ENCODE data around the gene MRPL10. TPM values are rescaled to one million over a fixed set of nuclear protein-coding genes. Genes with fewer than 3 reads are reported as not detected.

Gene MRPL10
- total and polyA plus RNA-seq, 2 experiments from 2014 or later = 50.2 to 74.7 TPM

DNA sequence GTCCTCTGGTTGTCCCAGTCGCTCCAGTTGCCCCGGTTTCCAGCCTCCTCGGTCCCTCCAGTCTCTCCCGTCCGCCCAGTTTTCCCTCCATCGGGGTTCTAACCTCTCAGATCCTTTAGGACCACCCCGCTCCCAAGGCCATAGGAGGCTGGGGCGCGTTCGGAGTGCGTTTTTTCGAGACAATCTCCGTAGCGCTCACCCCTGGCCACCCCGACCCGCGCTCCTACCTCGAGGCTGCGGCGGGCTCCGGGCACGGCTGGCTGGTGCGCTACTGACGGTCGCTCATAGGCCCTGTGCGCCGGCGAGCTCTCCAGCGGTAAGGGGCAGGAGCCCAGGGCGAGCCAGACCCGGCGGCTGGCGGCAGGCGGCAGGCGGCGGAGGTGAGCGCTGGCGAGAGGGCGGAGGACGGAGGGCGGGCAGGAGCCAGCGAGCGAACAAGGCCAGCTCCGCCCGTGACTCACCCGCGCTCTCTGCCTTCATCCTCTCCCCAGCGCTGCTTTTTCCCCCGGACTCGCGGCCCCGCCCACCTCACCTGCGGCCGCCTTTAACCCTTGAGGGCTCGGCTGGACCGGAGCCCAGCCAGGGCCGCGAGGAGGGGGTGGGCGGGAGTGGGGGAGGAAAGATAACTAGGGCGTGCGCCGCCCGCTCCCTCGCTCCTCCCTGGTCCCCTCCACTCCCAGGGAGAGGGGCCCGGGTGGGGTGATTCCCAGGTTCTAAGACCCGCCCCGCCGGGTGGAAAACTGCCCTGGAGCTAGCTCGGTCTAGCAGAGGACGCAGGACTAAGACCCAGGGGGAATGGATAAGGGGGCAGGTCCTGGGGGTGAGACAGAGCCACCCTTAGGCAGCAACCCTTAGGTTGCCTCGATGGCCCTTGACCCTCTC is 19.6 kb upstream of the MRPL10 start, which contains the start of gene SP6:
Gene SP6, minus strand, starts transcription at position 472 of the 882 bp plus-strand sequence. CDS start 2,734 bp downstream, outside the sequence.
- H3K4me3 ChIP-seq = peak within 1 kb of the TSS; percentile 58
- H3K4me1 Mint-ChIP-seq = peaks cover 40% of the 10 kb centered on the region
- H3K4me3 Mint-ChIP-seq = peak within 1 kb of the TSS; percentile 77
- H3K9me2 ChIP-seq (ENCODE audit: insufficient read depth) = no peaks in the 10 kb centered on the region
- peaks cover 4% of the 10 kb centered on the region for H4K20me1 ChIP-seq (replicated peaks; ENCODE audit: insufficient read depth)
- DNase-seq (ENCODE audit: low spot score) (peak; percentile 93), ATAC-seq (peak; percentile 59)
- H3K27ac ChIP-seq (ENCODE audit: low read depth) = no peak within 1 kb of the TSS
- no peak within 1 kb of the TSS for H3K27ac Mint-ChIP-seq
- H3K79me2 ChIP-seq (replicated peaks; ENCODE audit: insufficient read depth) = no peaks in the 10 kb centered on the region
- peak within 1 kb of the TSS; percentile 96 for H2AFZ ChIP-seq
- peak within 1 kb of the TSS; percentile 96 for H3K4me2 ChIP-seq
- no peaks in the 10 kb centered on the region for H3K9me3 Mint-ChIP-seq
- TF ChIP-seq, protein P1, sequence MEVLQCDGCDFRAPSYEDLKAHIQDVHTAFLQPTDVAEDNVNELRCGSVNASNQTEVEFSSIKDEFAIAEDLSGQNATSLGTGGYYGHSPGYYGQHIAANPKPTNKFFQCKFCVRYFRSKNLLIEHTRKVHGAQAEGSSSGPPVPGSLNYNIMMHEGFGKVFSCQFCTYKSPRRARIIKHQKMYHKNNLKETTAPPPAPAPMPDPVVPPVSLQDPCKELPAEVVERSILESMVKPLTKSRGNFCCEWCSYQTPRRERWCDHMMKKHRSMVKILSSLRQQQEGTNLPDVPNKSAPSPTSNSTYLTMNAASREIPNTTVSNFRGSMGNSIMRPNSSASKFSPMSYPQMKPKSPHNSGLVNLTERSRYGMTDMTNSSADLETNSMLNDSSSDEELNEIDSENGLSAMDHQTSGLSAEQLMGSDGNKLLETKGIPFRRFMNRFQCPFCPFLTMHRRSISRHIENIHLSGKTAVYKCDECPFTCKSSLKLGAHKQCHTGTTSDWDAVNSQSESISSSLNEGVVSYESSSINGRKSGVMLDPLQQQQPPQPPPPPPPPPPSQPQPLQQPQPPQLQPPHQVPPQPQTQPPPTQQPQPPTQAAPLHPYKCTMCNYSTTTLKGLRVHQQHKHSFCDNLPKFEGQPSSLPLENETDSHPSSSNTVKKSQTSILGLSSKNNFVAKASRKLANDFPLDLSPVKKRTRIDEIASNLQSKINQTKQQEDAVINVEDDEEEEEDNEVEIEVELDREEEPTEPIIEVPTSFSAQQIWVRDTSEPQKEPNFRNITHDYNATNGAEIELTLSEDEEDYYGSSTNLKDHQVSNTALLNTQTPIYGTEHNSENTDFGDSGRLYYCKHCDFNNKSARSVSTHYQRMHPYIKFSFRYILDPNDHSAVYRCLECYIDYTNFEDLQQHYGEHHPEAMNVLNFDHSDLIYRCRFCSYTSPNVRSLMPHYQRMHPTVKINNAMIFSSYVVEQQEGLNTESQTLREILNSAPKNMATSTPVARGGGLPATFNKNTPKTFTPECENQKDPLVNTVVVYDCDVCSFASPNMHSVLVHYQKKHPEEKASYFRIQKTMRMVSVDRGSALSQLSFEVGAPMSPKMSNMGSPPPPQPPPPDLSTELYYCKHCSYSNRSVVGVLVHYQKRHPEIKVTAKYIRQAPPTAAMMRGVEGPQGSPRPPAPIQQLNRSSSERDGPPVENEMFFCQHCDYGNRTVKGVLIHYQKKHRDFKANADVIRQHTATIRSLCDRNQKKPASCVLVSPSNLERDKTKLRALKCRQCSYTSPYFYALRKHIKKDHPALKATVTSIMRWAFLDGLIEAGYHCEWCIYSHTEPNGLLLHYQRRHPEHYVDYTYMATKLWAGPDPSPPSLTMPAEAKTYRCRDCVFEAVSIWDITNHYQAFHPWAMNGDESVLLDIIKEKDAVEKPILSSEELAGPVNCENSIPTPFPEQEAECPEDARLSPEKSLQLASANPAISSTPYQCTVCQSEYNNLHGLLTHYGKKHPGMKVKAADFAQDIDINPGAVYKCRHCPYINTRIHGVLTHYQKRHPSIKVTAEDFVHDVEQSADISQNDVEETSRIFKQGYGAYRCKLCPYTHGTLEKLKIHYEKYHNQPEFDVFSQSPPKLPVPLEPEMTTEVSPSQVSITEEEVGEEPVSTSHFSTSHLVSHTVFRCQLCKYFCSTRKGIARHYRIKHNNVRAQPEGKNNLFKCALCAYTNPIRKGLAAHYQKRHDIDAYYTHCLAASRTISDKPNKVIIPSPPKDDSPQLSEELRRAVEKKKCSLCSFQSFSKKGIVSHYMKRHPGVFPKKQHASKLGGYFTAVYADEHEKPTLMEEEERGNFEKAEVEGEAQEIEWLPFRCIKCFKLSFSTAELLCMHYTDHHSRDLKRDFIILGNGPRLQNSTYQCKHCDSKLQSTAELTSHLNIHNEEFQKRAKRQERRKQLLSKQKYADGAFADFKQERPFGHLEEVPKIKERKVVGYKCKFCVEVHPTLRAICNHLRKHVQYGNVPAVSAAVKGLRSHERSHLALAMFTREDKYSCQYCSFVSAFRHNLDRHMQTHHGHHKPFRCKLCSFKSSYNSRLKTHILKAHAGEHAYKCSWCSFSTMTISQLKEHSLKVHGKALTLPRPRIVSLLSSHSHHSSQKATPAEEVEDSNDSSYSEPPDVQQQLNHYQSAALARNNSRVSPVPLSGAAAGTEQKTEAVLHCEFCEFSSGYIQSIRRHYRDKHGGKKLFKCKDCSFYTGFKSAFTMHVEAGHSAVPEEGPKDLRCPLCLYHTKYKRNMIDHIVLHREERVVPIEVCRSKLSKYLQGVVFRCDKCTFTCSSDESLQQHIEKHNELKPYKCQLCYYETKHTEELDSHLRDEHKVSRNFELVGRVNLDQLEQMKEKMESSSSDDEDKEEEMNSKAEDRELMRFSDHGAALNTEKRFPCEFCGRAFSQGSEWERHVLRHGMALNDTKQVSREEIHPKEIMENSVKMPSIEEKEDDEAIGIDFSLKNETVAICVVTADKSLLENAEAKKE (CRISPR knock-in tag; IDR thresholded peaks at IDR 0.05) = no peak
- TF ChIP-seq, protein P2, sequence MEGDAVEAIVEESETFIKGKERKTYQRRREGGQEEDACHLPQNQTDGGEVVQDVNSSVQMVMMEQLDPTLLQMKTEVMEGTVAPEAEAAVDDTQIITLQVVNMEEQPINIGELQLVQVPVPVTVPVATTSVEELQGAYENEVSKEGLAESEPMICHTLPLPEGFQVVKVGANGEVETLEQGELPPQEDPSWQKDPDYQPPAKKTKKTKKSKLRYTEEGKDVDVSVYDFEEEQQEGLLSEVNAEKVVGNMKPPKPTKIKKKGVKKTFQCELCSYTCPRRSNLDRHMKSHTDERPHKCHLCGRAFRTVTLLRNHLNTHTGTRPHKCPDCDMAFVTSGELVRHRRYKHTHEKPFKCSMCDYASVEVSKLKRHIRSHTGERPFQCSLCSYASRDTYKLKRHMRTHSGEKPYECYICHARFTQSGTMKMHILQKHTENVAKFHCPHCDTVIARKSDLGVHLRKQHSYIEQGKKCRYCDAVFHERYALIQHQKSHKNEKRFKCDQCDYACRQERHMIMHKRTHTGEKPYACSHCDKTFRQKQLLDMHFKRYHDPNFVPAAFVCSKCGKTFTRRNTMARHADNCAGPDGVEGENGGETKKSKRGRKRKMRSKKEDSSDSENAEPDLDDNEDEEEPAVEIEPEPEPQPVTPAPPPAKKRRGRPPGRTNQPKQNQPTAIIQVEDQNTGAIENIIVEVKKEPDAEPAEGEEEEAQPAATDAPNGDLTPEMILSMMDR (conservative IDR thresholded peaks at IDR 0.05; ENCODE audit: low read depth in 2 of 2) = peak in 1 of 2 experiments; percentile 21; a peak in 1 of 4 replicates
- peak; percentile 77 for TF ChIP-seq POLR2AphosphoS5 (IDR thresholded peaks at IDR 0.05; ENCODE audit: low read depth)
- peak; percentile 83 for TF ChIP-seq EZH2 (IDR thresholded peaks at IDR 0.05; ENCODE audit: low read depth, unreplicated experiment)
- TF ChIP-seq, protein P3, sequence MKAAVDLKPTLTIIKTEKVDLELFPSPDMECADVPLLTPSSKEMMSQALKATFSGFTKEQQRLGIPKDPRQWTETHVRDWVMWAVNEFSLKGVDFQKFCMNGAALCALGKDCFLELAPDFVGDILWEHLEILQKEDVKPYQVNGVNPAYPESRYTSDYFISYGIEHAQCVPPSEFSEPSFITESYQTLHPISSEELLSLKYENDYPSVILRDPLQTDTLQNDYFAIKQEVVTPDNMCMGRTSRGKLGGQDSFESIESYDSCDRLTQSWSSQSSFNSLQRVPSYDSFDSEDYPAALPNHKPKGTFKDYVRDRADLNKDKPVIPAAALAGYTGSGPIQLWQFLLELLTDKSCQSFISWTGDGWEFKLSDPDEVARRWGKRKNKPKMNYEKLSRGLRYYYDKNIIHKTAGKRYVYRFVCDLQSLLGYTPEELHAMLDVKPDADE (IDR thresholded peaks at IDR 0.05) = no peak
- H3K27me3 Mint-ChIP-seq (ENCODE audit: insufficient read depth, low read depth, poor library complexity) = peaks cover 91% of the 10 kb centered on the region
- H3K36me3 Mint-ChIP-seq (ENCODE audit: low read depth) = no peaks in the 10 kb centered on the region
- H3K36me3 ChIP-seq (ENCODE audit: insufficient read depth) = no peaks in the 10 kb centered on the region
- H3F3A ChIP-seq (replicated peaks; ENCODE audit: low read depth) = peaks cover 23% of the 10 kb centered on the region
- peaks cover 33% of the 10 kb centered on the region for H3K4me1 ChIP-seq (ENCODE audit: insufficient read depth)
- H3K27me3 ChIP-seq (ENCODE audit: insufficient read depth) = peaks cover 96% of the 10 kb centered on the region

All from GM23338 (cell line).